ENCODE data around the gene RPE65. TPM values are rescaled to one million over a fixed set of nuclear protein-coding genes. Genes with fewer than 3 reads are reported as not detected.

The RPE65 gene
- total and polyA plus RNA-seq, 2 of the 8 experiments (the other 6 are each of a cell fraction or from before 2014, with no cell fraction given), result not detected

DNA sequence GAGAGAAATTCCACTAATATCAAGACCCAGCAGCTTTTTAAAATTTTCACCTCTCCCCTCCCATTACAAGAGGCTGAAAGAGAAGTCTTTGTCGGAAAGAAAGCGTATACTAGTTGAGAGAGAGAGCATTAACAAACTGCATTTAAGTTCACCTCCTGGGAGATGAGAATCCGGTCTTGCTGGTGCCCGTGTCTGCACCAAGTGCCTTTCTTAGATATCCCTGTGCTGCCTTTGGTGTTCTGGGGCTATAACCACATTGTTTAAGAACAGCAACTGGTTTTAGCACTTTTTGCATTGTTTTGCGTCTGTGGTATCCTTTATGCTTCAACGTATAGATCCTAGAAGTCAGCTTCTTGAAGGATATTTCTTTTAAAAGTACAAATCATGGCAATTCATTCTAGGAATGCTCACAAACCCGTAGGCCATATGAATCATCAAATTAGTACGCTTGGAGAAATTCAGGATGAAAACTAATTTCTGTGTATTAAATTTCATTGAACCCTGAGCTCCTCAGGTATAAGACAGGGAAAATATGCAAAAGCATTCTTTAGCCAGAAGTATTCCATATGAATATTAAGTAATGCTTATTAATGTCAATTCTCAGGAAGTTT lies 3.4 kb upstream of the RPE65 start:
- H3K4me1 ChIP-seq (replicated peaks in 1 of 4; ENCODE audit: control insufficient read depth in 3 of 4, insufficient read depth in 4 of 4, low read length in 3 of 4), result peaks cover 0 to 2% (median 0%) of the 10 kb centered on the region in 4 experiments; a peak in 1 of 7 replicates
- no peaks in the 10 kb centered on the region for H4K20me1 ChIP-seq (replicated peaks in 1 of 2; ENCODE audit: control insufficient read depth in 1 of 2, insufficient read depth in 2 of 2, low read length in 2 of 2)
- no peaks in the 10 kb centered on the region for H3K36me3 ChIP-seq (ENCODE audit: control insufficient read depth in 2 of 4, insufficient read depth in 4 of 4, low read length in 3 of 4)
- no peak overlapping the region for H4K91ac ChIP-seq (replicated peaks; ENCODE audit: insufficient read length, low read length)
- H3K79me2 ChIP-seq (ENCODE audit: control insufficient read depth in 1 of 2, insufficient read depth in 2 of 2, low read length in 2 of 2), result no peaks in the 10 kb centered on the region
- no peak overlapping the region for H2AFZ ChIP-seq (ENCODE audit: low read length)
- H3K79me1 ChIP-seq (ENCODE audit: low read depth, low read length), result no peaks in the 10 kb centered on the region
- H2BK20ac ChIP-seq (ENCODE audit: low read length), result no peak overlapping the region
- no peak overlapping the region for H3K4me2 ChIP-seq (ENCODE audit: insufficient read depth in 1 of 2, low read depth in 2 of 2, low read length in 2 of 2)
- H3K23me2 ChIP-seq (ENCODE audit: low read depth, low read length), result no peaks in the 10 kb centered on the region
- H3K9me3 ChIP-seq (ENCODE audit: insufficient read depth in 2 of 2, low read depth in 1 of 2, low read length in 1 of 2), result no peaks in the 10 kb centered on the region
- ChIA-PET CTCF (ENCODE audit: partially characterized antibody) (interaction anchor here (0.7 to 6.8 kb wide), 9 partner anchors 10 to 333 kb away, joined by 3 to 60 read pairs (median 3); no protein-coding TSS in a partner anchor), POLR2A (ENCODE audit: partially characterized antibody) (interaction anchor here (0.7 kb wide), 1 partner anchor 110 kb away, joined by 3 read pairs; no protein-coding TSS in a partner anchor)
- no peak for DNase-seq (ENCODE audit: low read depth in 1 of 2, low spot score in 2 of 2)
- H3K4ac ChIP-seq (replicated peaks; ENCODE audit: insufficient read length, low read depth, low read length), result no peak overlapping the region
- H2BK12ac ChIP-seq (ENCODE audit: low read depth, low read length), result no peak overlapping the region
- no peak overlapping the region for H2BK15ac ChIP-seq (ENCODE audit: low read length)
- H3K27ac ChIP-seq (ENCODE audit: low read depth, low read length), result no peak overlapping the region
- no peak overlapping the region for H3K14ac ChIP-seq (ENCODE audit: insufficient read length)
- no peak overlapping the region for H4K8ac ChIP-seq (ENCODE audit: extremely low read depth, insufficient read depth, low read length)
- H4K5ac ChIP-seq (ENCODE audit: insufficient read length, low read depth, low read length), result no peak overlapping the region
- H3K18ac ChIP-seq (ENCODE audit: extremely low read depth, low read length), result no peak overlapping the region
- no peak overlapping the region for H3K23ac ChIP-seq (ENCODE audit: insufficient read length)
- no peak overlapping the region for H3K9ac ChIP-seq (replicated peaks in 1 of 4; ENCODE audit: extremely low read depth in 1 of 4, low read depth in 3 of 4, low read length in 3 of 4)
- no peak overlapping the region for H2BK5ac ChIP-seq (ENCODE audit: low read depth, low read length)
- H3K4me3 ChIP-seq (ENCODE audit: extremely low read depth in 1 of 4, insufficient read depth in 2 of 4, low read depth in 3 of 4, low read length in 4 of 4), result no peak overlapping the region
- 96% methylated on average over 8 of the region's 8 CpGs; no CpG with 5 or more reads in 1 of the 2 experiments for WGBS, 2 experiments (ENCODE audit: extremely low coverage in 1 of 2, insufficient coverage in 1 of 2, insufficient read length in 1 of 2, insufficient replicate concordance in 2 of 2, low coverage in 1 of 2, low lambda C conversion rate in 2 of 2, missing lambda C conversion rate in 1 of 2)
- no peak for FAIRE-seq
- H2BK120ac ChIP-seq (replicated peaks; ENCODE audit: low read depth, low read length), result no peak overlapping the region
- no peaks in the 10 kb centered on the region for H3K27me3 ChIP-seq (replicated peaks in 1 of 4; ENCODE audit: control insufficient read depth in 3 of 4, extremely low read depth in 1 of 4, insufficient read depth in 3 of 4, low read length in 3 of 4)
- no peak overlapping the region for H2AK5ac ChIP-seq (ENCODE audit: low read depth, low read length)
- no peak overlapping the region for H3K56ac ChIP-seq (replicated peaks; ENCODE audit: insufficient read length, low read depth, low read length)
- TF ChIP-seq SIX5 (IDR thresholded peaks at IDR 0.05; ENCODE audit: low read depth, low read length), result no peak
- TF ChIP-seq KDM1A (IDR thresholded peaks at IDR 0.05; ENCODE audit: borderline replicate concordance, low read length), result no peak
- no peak for TF ChIP-seq SRF (IDR thresholded peaks at IDR 0.05; ENCODE audit: low read depth, low read length)
- TF ChIP-seq CTCF (IDR thresholded peaks at IDR 0.05; ENCODE audit: control extremely low read depth in 1 of 3, insufficient read depth in 1 of 3, low read depth in 1 of 3, low read length in 3 of 3), result no peak
- TF ChIP-seq KDM4A (IDR thresholded peaks at IDR 0.05; ENCODE audit: low read depth, low read length, severe bottlenecking), result no peak
- TF ChIP-seq NRF1 (IDR thresholded peaks at IDR 0.05; ENCODE audit: low read depth, low read length), result no peak
- no peak for TF ChIP-seq SP4 (IDR thresholded peaks at IDR 0.05; ENCODE audit: low read length)
- TF ChIP-seq CTBP2 (IDR thresholded peaks at IDR 0.05; ENCODE audit: borderline replicate concordance, insufficient read depth, insufficient read length, low read length), result no peak
- TF ChIP-seq PHF8 (conservative IDR thresholded peaks at IDR 0.05; ENCODE audit: low read depth, low read length), result no peak
- no peak for TF ChIP-seq BCL11A (IDR thresholded peaks at IDR 0.05; ENCODE audit: low read depth in 2 of 2, low read length in 2 of 2)
- TF ChIP-seq POLR2AphosphoS5 (IDR thresholded peaks at IDR 0.05; ENCODE audit: low read depth, low read length), result no peak

Measured in H1 (cell line).